ENCODE measurements around the gene CELF4. TPM values are rescaled to one million over a fixed set of nuclear protein-coding genes. Genes with fewer than 3 reads are reported as not detected.

Gene CELF4
- total RNA-seq, 1 donor, result not detected

GRCh38 chr18:37545461-37546271, 19.9 kb downstream of the CELF4 start:
- no peak overlapping the region for H3K4me3 ChIP-seq (ENCODE audit: low read length)
- H3K27me3 ChIP-seq (ENCODE audit: insufficient read depth, low read length), result no peaks in the 10 kb centered on the region

GRCh38 chr18:37544713-37545112, 20.9 kb downstream of the CELF4 start:
- no peaks in the 10 kb centered on the region for H3K4me1 ChIP-seq (ENCODE audit: insufficient read depth, low read length)
- no peaks in the 10 kb centered on the region for H3K9me3 ChIP-seq (ENCODE audit: low read depth, low read length)
- H3K27me3 ChIP-seq (ENCODE audit: insufficient read depth, low read length), result no peaks in the 10 kb centered on the region

More at GRCh38 chr18:37545461-37546271, 19.9 kb downstream of the CELF4 start:
- H3K9me3 ChIP-seq (ENCODE audit: low read depth, low read length), result no peaks in the 10 kb centered on the region
- H3K4me1 ChIP-seq (ENCODE audit: insufficient read depth, low read length), result no peaks in the 10 kb centered on the region

DNA sequence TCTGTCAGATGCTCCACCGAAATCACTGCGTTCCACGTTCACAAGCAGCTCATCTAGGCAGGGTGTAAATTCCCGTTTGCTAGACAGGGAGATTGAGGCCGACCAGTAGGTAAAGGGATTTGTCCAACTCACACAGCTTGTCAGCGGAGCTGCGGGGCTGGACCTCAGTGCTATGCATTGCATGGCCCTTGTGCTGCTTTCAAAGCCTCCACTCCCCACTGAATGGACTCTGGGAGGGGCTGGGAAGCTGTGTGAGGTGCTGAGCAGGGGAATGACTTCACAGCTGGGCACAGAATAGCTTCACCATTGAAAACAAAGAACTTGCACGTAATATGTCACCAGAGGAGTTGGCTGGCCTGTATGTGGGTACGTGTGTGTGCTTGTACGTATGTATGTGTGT, 21.4 kb downstream of the CELF4 start:
- no peaks in the 10 kb centered on the region for H3K4me1 ChIP-seq (ENCODE audit: insufficient read depth, low read length)
- no peak overlapping the region for H3K4me3 ChIP-seq (ENCODE audit: low read length)
- no peaks in the 10 kb centered on the region for H3K9me3 ChIP-seq (ENCODE audit: low read depth, low read length)
- no peaks in the 10 kb centered on the region for H3K27me3 ChIP-seq (ENCODE audit: insufficient read depth, low read length)

More at GRCh38 chr18:37544713-37545112, 20.9 kb downstream of the CELF4 start:
- no peak overlapping the region for H3K4me3 ChIP-seq (ENCODE audit: low read length)

- Histone ChIP-seq H3K9me3 (ENCODE audit: low read depth, low read length) (no peaks in the 10 kb centered on the region), H3K27me3 (ENCODE audit: insufficient read depth, low read length) (peaks cover 2% of the 10 kb centered on the region), H3K4me1 (ENCODE audit: insufficient read depth, low read length) (no peaks in the 10 kb centered on the region), H3K4me3 (ENCODE audit: low read length) (no peak overlapping the region)
Observed at GRCh38 chr18:37543321-37543720, 22.3 kb downstream of the CELF4 start.

- H3K4me1 ChIP-seq (ENCODE audit: insufficient read depth, low read length), result no peaks in the 10 kb centered on the region
- H3K27me3 ChIP-seq (ENCODE audit: insufficient read depth, low read length), result peaks cover 7% of the 10 kb centered on the region
- no peak overlapping the region for H3K4me3 ChIP-seq (ENCODE audit: low read length)
- no peaks in the 10 kb centered on the region for H3K9me3 ChIP-seq (ENCODE audit: low read depth, low read length)
Observed at GRCh38 chr18:37541517-37541916, 24.1 kb downstream of the CELF4 start.

DNA sequence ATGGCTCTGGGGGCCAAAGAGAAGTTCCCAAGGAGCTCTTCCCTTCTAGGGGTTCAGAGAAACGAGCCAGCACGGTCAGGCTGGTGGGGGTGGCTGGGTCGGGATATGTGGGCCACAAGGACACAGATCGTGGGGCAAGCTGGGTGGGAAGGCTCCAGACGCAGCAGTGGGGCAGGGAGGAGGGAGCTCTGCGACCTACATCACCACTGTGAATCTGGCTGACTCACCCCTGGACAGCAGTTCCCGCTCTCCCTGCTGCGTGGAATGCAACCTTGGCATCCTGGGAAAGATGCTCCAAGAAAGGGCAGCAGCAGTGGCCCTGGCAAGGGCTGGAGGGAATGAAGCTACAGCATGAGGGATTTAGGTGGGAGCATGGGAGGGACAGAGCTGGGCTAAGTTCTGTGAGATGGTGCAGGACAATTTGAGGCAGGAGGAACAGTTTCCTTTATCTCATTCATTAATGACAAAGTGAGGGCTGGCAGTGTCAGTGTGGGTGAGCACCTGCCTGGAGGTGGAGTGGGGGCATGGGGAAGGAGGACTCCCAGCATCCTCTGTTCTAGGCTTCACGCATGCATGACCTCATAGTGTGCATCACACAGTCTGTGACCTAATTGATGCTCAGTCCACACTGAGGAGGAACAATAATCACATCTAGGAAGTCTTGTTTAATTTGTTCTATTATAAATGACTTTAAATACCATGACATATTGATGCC, 25.0 kb downstream of the CELF4 start:
- Histone ChIP-seq H3K27me3 (ENCODE audit: insufficient read depth, low read length) (peaks cover 7% of the 10 kb centered on the region), H3K9me3 (ENCODE audit: low read depth, low read length) (no peaks in the 10 kb centered on the region), H3K4me1 (ENCODE audit: insufficient read depth, low read length) (no peaks in the 10 kb centered on the region), H3K4me3 (ENCODE audit: low read length) (no peak overlapping the region)

- Histone ChIP-seq H3K4me1 (ENCODE audit: insufficient read depth, low read length) (no peaks in the 10 kb centered on the region), H3K4me3 (ENCODE audit: low read length) (no peak overlapping the region), H3K9me3 (ENCODE audit: low read depth, low read length) (no peaks in the 10 kb centered on the region), H3K27me3 (ENCODE audit: insufficient read depth, low read length) (peaks cover 7% of the 10 kb centered on the region)
Observed at GRCh38 chr18:37539236-37539635, 26.4 kb downstream of the CELF4 start.

GRCh38 chr18:37538526-37539205, 26.9 kb downstream of the CELF4 start:
- no peaks in the 10 kb centered on the region for H3K9me3 ChIP-seq (ENCODE audit: low read depth, low read length)
- no peak overlapping the region for H3K4me3 ChIP-seq (ENCODE audit: low read length)
- H3K4me1 ChIP-seq (ENCODE audit: insufficient read depth, low read length), result no peaks in the 10 kb centered on the region
- H3K27me3 ChIP-seq (ENCODE audit: insufficient read depth, low read length), result peaks cover 7% of the 10 kb centered on the region

DNA sequence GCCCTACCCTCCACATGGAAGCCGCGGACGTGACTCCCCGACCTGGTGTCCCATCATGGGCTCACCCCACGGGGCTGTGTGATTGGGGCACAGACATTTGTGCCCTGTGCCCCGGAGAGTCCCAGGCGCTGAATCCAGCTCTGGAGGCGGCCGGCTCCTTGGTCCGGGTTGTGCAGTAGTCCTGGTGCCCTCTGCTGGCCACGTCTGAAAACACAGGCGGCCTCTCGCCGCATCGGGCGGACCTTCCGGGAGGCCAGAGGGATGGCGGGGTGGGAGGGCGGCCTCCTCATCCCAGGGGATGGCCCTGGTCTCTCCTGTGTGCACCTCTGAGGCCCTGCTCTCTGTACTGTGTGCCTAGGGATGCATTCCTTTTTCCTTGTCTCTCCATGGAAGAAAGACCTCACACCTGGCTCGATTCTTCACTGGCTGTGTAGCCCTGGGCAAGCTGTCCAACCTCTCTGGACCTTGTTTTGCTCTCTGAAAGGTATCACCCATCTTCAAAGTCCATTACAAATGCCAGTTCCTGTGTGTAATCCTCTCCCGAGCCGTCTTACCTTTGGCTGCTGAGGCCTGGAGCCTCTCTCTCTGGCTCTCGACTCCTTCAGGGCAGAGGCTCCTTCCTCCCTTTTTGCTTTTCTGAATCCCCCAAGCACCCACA, 27.6 kb downstream of the CELF4 start:
- H3K9me3 ChIP-seq (ENCODE audit: low read depth, low read length), result no peaks in the 10 kb centered on the region
- H3K27me3 ChIP-seq (ENCODE audit: insufficient read depth, low read length), result peaks cover 7% of the 10 kb centered on the region
- H3K4me3 ChIP-seq (ENCODE audit: low read length), result no peak overlapping the region

DNA sequence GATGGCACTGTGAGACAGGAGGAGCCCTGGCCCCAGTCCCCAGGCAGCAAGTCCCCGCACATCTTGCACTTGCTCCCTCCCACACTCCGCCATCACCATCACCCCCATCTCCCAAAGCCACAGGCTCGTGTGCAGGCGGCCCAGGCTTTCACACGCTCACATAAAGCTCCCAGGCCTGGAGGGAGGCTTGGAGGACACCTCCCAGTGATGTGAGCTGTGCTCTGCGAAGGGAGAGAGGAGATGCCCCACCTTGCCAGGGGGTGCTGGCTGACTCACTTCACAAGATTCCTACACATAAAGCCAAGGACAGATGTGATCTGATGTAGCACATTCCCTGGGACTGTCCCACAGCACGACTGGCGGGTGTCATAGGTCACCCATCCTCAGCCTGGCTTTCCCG, 28.9 kb downstream of the CELF4 start:
- no peak overlapping the region for H3K4me3 ChIP-seq (ENCODE audit: low read length)

More for the DNA sequence above, 27.6 kb downstream of the CELF4 start:
- H3K4me1 ChIP-seq (ENCODE audit: insufficient read depth, low read length), result no peaks in the 10 kb centered on the region

DNA sequence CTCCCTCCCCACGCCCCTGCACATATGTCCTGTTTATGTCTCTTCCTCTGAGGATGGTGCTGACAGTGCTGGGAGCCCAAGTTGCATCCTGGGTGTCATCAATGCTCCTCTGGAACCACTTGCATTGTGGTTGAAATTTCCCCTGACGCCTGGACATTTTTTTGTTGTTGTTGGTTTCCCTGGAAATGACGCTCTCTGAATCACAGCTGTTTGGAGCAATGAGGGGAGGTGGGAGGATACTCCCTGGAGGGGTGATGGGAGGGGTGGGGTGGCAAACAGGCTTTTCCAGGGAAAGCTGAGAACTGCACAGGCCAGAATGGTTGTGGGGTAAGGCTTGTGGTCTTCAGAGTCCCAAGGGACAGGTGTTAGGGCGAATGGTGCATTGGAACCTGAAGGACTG, 29.6 kb downstream of the CELF4 start:
- H3K4me3 ChIP-seq (ENCODE audit: low read length), result no peak overlapping the region
- no peaks in the 10 kb centered on the region for H3K4me1 ChIP-seq (ENCODE audit: insufficient read depth, low read length)
- H3K27me3 ChIP-seq (ENCODE audit: insufficient read depth, low read length), result peaks cover 7% of the 10 kb centered on the region
- H3K9me3 ChIP-seq (ENCODE audit: low read depth, low read length), result no peaks in the 10 kb centered on the region

More for the DNA sequence above, 28.9 kb downstream of the CELF4 start:
- H3K9me3 ChIP-seq (ENCODE audit: low read depth, low read length), result no peaks in the 10 kb centered on the region
- H3K27me3 ChIP-seq (ENCODE audit: insufficient read depth, low read length), result peaks cover 7% of the 10 kb centered on the region
- no peaks in the 10 kb centered on the region for H3K4me1 ChIP-seq (ENCODE audit: insufficient read depth, low read length)

DNA sequence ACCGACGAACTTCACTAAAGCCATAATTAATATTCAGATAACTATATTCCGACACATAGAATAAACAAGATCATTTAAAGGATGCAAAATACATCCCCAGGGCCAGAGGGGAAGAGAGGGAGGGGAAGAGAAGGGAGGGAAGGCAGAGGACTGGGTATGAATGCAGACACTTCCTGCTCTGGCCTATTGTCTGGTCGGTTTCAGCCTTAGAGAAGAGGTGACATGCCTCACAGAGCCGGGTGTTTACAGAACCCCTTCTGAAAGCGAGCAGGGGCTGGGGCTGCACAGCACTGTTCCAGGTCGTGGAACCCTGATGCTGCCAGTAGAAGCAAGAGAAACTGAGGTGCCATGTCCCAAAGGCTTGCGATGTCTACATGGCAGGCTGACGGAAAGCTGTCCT, 31.0 kb downstream of the CELF4 start:
- H3K27me3 ChIP-seq (ENCODE audit: insufficient read depth, low read length), result peaks cover 7% of the 10 kb centered on the region
- no peaks in the 10 kb centered on the region for H3K4me1 ChIP-seq (ENCODE audit: insufficient read depth, low read length)
- no peaks in the 10 kb centered on the region for H3K9me3 ChIP-seq (ENCODE audit: low read depth, low read length)
- H3K4me3 ChIP-seq (ENCODE audit: low read length), result no peak overlapping the region

GRCh38 chr18:37533647-37534584, 31.7 kb downstream of the CELF4 start:
- Histone ChIP-seq H3K4me3 (ENCODE audit: low read length) (no peak overlapping the region), H3K27me3 (ENCODE audit: insufficient read depth, low read length) (peaks cover 7% of the 10 kb centered on the region), H3K9me3 (ENCODE audit: low read depth, low read length) (no peaks in the 10 kb centered on the region), H3K4me1 (ENCODE audit: insufficient read depth, low read length) (no peaks in the 10 kb centered on the region)

DNA sequence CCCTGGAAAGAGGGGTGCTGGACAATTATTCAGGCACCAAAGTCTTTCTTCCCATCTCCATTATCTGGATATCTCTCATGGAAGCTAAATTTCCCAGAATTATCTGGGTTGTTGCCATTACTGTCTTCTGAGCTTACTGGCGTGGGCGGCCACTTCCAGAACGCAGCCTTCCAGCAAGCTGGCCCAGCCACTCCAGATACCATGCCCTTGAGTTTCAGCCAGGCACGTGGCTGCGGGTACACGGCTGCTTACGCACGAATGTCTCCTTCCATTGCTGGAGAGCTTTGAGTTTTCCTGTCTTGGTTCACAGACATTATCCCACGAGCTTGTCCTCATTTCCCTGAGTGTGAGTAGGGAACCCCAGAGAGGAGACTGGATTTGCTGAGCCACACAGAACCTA, 32.7 kb downstream of the CELF4 start:
- Histone ChIP-seq H3K4me1 (ENCODE audit: insufficient read depth, low read length) (no peaks in the 10 kb centered on the region), H3K4me3 (ENCODE audit: low read length) (no peak overlapping the region), H3K27me3 (ENCODE audit: insufficient read depth, low read length) (peaks cover 1% of the 10 kb centered on the region)

More for the DNA sequence above, 32.7 kb downstream of the CELF4 start:
- no peaks in the 10 kb centered on the region for H3K9me3 ChIP-seq (ENCODE audit: low read depth, low read length)
